ENCODE measurements around the gene SNX21. TPM values are rescaled to one million over a fixed set of nuclear protein-coding genes. Genes with fewer than 3 reads are reported as not detected.

SNX21 gene
- total and polyA plus RNA-seq, 2 donors (not counting 1 experiment from before 2014, with no cell fraction given): 2.2 to 2.4 TPM

DNA sequence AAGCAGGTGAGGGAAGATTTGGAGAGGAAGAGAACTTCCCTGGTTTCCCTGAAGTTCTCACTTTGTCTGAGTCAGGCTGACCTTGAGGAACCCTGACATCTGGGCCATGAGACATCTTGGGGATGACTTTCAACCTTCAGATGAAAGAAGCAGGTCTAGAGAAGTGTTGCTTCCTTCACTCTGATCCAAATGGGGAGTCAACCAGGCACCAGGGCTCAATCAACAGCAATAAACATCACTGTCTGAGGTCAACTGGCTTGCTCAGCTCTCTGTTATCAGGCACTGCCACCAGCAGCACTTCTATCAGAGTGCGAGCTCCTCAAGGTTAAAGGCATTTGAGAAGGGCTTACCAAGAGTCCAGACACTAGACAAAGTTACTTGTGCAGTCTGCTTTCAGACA is 17.3 kb downstream of the SNX21 start:
- no peaks in the 10 kb centered on the region for H3K9me3 Mint-ChIP-seq (ENCODE audit: insufficient read depth)
- Histone ChIP-seq H3K9me3 (ENCODE audit: control extremely low read depth in 1 of 3, control insufficient read depth in 2 of 3, insufficient read depth in 1 of 3, low read length in 2 of 3) (no peaks in the 10 kb centered on the region), H3K36me3 (replicated peaks in 1 of 2; ENCODE audit: control extremely low read depth in 1 of 2, control insufficient read depth in 1 of 2, extremely low read depth in 1 of 2, insufficient read depth in 2 of 2, low read length in 1 of 2) (peaks cover 3 to 58% of the 10 kb centered on the region in 2 experiments), H3K27me3 (replicated peaks in 1 of 4; ENCODE audit: control extremely low read depth in 1 of 4, control insufficient read depth in 3 of 4, insufficient read depth in 4 of 4, low read length in 3 of 4) (no peaks in the 10 kb centered on the region), H3K4me1 (ENCODE audit: control insufficient read depth in 2 of 2, insufficient read depth in 2 of 2, low read length in 2 of 2) (peaks cover 3 to 10% of the 10 kb centered on the region in 2 donors), H3K9ac (ENCODE audit: low read length) (no peak overlapping the region), H2AFZ (ENCODE audit: insufficient read depth, low read depth, low read length, poor library complexity, severe bottlenecking) (no peak overlapping the region), H3K4me3 (ENCODE audit: control extremely low read depth in 1 of 5, extremely low read depth in 1 of 5, insufficient read depth in 1 of 5, low read depth in 2 of 5, low read length in 4 of 5) (no peak overlapping the region), H4K20me1 (ENCODE audit: control insufficient read depth, insufficient read depth, low read length, poor library complexity, severe bottlenecking) (no peaks in the 10 kb centered on the region), H3K27ac (ENCODE audit: low read length in 2 of 2) (no peak overlapping the region), H3K4me2 (replicated peaks; ENCODE audit: low read depth, low read length, poor library complexity, severe bottlenecking) (no peak overlapping the region), H3K79me2 (ENCODE audit: control insufficient read depth, insufficient read depth, low read length) (peaks cover 39% of the 10 kb centered on the region)
- no peak for DNase-seq
- no peak overlapping the region for H3K27ac Mint-ChIP-seq
- intact Hi-C loops (cut with micrococcal nuclease): no loop called here
- ChIA-PET CTCF (interaction anchor here (1.0 to 1.7 kb wide), 2 partner anchors 9 to 27 kb away, joined by 3 to 4 read pairs; no protein-coding TSS in a partner anchor), POLR2A (no interaction called here)
- TF ChIP-seq, protein P1, sequence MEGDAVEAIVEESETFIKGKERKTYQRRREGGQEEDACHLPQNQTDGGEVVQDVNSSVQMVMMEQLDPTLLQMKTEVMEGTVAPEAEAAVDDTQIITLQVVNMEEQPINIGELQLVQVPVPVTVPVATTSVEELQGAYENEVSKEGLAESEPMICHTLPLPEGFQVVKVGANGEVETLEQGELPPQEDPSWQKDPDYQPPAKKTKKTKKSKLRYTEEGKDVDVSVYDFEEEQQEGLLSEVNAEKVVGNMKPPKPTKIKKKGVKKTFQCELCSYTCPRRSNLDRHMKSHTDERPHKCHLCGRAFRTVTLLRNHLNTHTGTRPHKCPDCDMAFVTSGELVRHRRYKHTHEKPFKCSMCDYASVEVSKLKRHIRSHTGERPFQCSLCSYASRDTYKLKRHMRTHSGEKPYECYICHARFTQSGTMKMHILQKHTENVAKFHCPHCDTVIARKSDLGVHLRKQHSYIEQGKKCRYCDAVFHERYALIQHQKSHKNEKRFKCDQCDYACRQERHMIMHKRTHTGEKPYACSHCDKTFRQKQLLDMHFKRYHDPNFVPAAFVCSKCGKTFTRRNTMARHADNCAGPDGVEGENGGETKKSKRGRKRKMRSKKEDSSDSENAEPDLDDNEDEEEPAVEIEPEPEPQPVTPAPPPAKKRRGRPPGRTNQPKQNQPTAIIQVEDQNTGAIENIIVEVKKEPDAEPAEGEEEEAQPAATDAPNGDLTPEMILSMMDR (IDR thresholded peaks at IDR 0.05): no peak
- TF ChIP-seq EZH2 (IDR thresholded peaks at IDR 0.05; ENCODE audit: borderline replicate concordance, insufficient read depth, low read depth, low read length, poor library complexity, severe bottlenecking): no peak
- H3K4me1 Mint-ChIP-seq: peaks cover 11% of the 10 kb centered on the region
- no peaks in the 10 kb centered on the region for H3K27me3 Mint-ChIP-seq
- 57% methylated on average over 1 of the region's 1 CpG for WGBS (ENCODE audit: insufficient coverage)
- no peak for ATAC-seq (ENCODE audit: low read depth)
- H3K4me3 Mint-ChIP-seq: no peak overlapping the region

DNA sequence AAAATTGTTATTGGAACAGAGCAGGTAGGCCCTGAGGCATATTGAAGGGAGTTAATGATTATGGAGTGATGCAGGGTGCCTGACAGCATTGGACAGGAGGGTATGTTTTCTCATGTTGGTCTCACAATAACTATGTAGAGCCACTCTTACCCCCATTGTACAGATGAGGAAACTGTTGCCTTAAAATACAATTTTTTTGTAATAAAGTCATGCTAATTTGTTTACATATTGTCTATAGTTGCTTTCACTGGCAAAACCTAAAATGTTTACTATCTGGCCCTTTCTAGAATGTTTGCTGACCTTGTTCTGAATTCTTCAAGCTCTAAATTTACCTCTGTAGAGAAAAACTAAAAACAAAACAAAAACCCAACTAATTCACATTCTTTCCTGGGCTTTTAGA is 17.9 kb downstream of the SNX21 start:
- peaks cover 9 to 16% of the 10 kb centered on the region in 2 donors for H3K4me1 ChIP-seq (ENCODE audit: control insufficient read depth in 2 of 2, insufficient read depth in 2 of 2, low read length in 2 of 2)
- no peak for TF ChIP-seq EZH2 (IDR thresholded peaks at IDR 0.05; ENCODE audit: borderline replicate concordance, insufficient read depth, low read depth, low read length, poor library complexity, severe bottlenecking)
- TF ChIP-seq, protein P1 (IDR thresholded peaks at IDR 0.05): no peak
- Mint-ChIP-seq H3K27me3 (no peaks in the 10 kb centered on the region), H3K4me3 (no peak overlapping the region), H3K27ac (no peak overlapping the region), H3K4me1 (peaks cover 14% of the 10 kb centered on the region), H3K9me3 (ENCODE audit: insufficient read depth) (no peaks in the 10 kb centered on the region)
- H4K20me1 ChIP-seq (ENCODE audit: control insufficient read depth, insufficient read depth, low read length, poor library complexity, severe bottlenecking): no peaks in the 10 kb centered on the region
- H2AFZ ChIP-seq (ENCODE audit: insufficient read depth, low read depth, low read length, poor library complexity, severe bottlenecking): no peak overlapping the region
- H3K9ac ChIP-seq (ENCODE audit: low read length): no peak overlapping the region
- H3K79me2 ChIP-seq (ENCODE audit: control insufficient read depth, insufficient read depth, low read length): peaks cover 44% of the 10 kb centered on the region
- H3K4me3 ChIP-seq (ENCODE audit: control extremely low read depth in 1 of 5, extremely low read depth in 1 of 5, insufficient read depth in 1 of 5, low read depth in 2 of 5, low read length in 4 of 5): no peak overlapping the region
- CTCF ChIA-PET: interaction anchor here (1.0 to 1.7 kb wide), 2 partner anchors 9 to 27 kb away, joined by 3 to 4 read pairs; no protein-coding TSS in a partner anchor
- ATAC-seq (ENCODE audit: low read depth) (no peak), DNase-seq (no peak)
- no peaks in the 10 kb centered on the region for H3K27me3 ChIP-seq (replicated peaks in 1 of 4; ENCODE audit: control extremely low read depth in 1 of 4, control insufficient read depth in 3 of 4, insufficient read depth in 4 of 4, low read length in 3 of 4)
- no peaks in the 10 kb centered on the region for H3K9me3 ChIP-seq (ENCODE audit: control extremely low read depth in 1 of 3, control insufficient read depth in 2 of 3, insufficient read depth in 1 of 3, low read length in 2 of 3)
- no peak overlapping the region for H3K27ac ChIP-seq (ENCODE audit: low read length in 2 of 2)
- POLR2A ChIA-PET: no interaction called here
- intact Hi-C loops (cut with micrococcal nuclease): no loop called here
- H3K36me3 ChIP-seq (replicated peaks in 1 of 2; ENCODE audit: control extremely low read depth in 1 of 2, control insufficient read depth in 1 of 2, extremely low read depth in 1 of 2, insufficient read depth in 2 of 2, low read length in 1 of 2): peaks cover 0 to 52% of the 10 kb centered on the region in 2 experiments
- no peak overlapping the region for H3K4me2 ChIP-seq (replicated peaks; ENCODE audit: low read depth, low read length, poor library complexity, severe bottlenecking)
